DOHH2 (cell line): ENCODE measurements around the gene TEPSIN.

ENCODE experiments used
- EZH2phosphoT487 ChIP-seq: fragments of 200-600 bp; sonication (generic); IDR thresholded peaks from 2 replicates; pipeline ENCODE4 v1.6.1; 2017; ENCODE audit warnings: borderline replicate concordance, mild to moderate bottlenecking, antibody characterized with exemption, low read length, moderate library complexity, mixed read lengths
- TF ChIP-seq, protein P1 (sequence below): fragments of 200-600 bp; sonication (generic); IDR thresholded peaks from one replicate; pipeline ENCODE4 v1.5.1; 2014; ENCODE audit warnings: antibody characterized with exemption, mild to moderate bottlenecking, low read depth, low read length; ENCODE audit not compliant: poor library complexity, severe bottlenecking

DNA sequence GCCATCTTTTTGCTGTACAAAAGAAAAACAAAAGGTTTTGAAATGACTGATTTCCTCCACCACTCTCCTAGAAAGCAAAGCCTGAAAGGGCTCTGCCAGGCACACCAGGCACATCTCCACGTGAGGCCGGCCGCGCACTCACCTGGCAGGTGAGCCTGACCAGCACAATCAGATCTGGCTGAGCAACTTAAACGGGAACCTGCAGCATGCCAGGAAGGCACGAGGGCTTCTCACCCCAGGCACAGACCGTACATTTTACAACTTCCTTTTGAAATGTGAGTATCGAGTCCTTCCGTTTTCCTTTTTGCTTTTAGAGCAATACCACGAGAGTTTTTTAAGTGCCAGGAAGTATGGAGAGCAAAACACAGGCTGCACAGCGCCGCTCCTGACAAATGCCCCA, 33.8 kb upstream of the TEPSIN start:
- TF ChIP-seq, protein P1, sequence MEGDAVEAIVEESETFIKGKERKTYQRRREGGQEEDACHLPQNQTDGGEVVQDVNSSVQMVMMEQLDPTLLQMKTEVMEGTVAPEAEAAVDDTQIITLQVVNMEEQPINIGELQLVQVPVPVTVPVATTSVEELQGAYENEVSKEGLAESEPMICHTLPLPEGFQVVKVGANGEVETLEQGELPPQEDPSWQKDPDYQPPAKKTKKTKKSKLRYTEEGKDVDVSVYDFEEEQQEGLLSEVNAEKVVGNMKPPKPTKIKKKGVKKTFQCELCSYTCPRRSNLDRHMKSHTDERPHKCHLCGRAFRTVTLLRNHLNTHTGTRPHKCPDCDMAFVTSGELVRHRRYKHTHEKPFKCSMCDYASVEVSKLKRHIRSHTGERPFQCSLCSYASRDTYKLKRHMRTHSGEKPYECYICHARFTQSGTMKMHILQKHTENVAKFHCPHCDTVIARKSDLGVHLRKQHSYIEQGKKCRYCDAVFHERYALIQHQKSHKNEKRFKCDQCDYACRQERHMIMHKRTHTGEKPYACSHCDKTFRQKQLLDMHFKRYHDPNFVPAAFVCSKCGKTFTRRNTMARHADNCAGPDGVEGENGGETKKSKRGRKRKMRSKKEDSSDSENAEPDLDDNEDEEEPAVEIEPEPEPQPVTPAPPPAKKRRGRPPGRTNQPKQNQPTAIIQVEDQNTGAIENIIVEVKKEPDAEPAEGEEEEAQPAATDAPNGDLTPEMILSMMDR, result no peak
- no peak for TF ChIP-seq EZH2phosphoT487
